ENCODE data around the gene PLAC1. TPM values are rescaled to one million over a fixed set of nuclear protein-coding genes. Genes with fewer than 3 reads are reported as not detected.

Gene PLAC1
- total and polyA plus RNA-seq, 4 donors, result 0.10 TPM; not detected in 3

GRCh38 chrX:134628663-134629062 is 29.6 kb downstream of the PLAC1 start:
- DNase-seq (no peak), ATAC-seq (ENCODE audit: low FRiP score) (no peak)
- Histone ChIP-seq H3K27me3 (ENCODE audit: control insufficient read depth in 1 of 2, insufficient read depth in 2 of 2, low read length in 1 of 2) (no peaks in the 10 kb centered on the region), H3K27ac (ENCODE audit: low read depth in 1 of 2, low read length in 2 of 2) (no peak overlapping the region), H3K9me3 (ENCODE audit: control insufficient read depth, low read length) (no peaks in the 10 kb centered on the region), H3K36me3 (ENCODE audit: control insufficient read depth in 1 of 2, insufficient read depth in 2 of 2, low read length in 1 of 2) (no peaks in the 10 kb centered on the region), H3K4me3 (ENCODE audit: low read length in 2 of 2) (no peak overlapping the region), H3K4me1 (ENCODE audit: control insufficient read depth in 1 of 2, insufficient read depth in 2 of 2, low read length in 2 of 2) (peaks cover 3 to 6% of the 10 kb centered on the region in 2 donors)
- 83 to 100% methylated on average over 1 of the region's 1 CpG for WGBS, 2 donors
- intact Hi-C loops (cut with DNase I), result no loop called here

- Histone ChIP-seq H3K36me3 (ENCODE audit: control insufficient read depth in 1 of 2, insufficient read depth in 2 of 2, low read length in 1 of 2) (no peaks in the 10 kb centered on the region), H3K4me3 (ENCODE audit: low read length in 2 of 2) (no peak overlapping the region), H3K27ac (ENCODE audit: low read depth in 1 of 2, low read length in 2 of 2) (no peak overlapping the region), H3K27me3 (ENCODE audit: control insufficient read depth in 1 of 2, insufficient read depth in 2 of 2, low read length in 1 of 2) (no peaks in the 10 kb centered on the region), H3K4me1 (ENCODE audit: control insufficient read depth in 1 of 2, insufficient read depth in 2 of 2, low read length in 2 of 2) (peaks cover 3 to 6% of the 10 kb centered on the region in 2 donors), H3K9me3 (ENCODE audit: control insufficient read depth, low read length) (no peaks in the 10 kb centered on the region)
- no peak for DNase-seq
- intact Hi-C loops (cut with DNase I), result no loop called here
- no peak for ATAC-seq (ENCODE audit: low FRiP score)
These were observed 31.8 kb downstream of the PLAC1 start for GRCh38 chrX:134626434-134626833.

DNA sequence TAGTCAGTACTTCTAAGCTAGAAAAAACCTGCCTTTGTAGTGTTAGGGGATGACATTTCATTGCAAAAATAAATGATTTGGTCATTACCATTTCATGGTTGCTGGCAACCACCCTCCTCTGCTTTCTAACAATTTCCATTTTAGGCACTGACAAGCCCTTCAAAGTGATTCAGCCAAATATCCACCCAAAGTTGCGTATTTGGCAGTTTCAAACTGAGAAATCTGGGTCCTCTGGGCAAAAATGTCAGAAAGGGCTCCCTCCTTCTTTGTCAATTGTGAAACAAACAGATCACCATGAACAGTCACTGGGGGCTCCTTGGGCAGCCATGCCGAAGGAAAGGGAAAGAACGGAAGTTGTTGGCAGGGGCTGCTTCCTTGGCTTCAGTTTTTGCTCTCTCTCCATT is 33.0 kb downstream of the PLAC1 start:
- no peak for DNase-seq
- ATAC-seq (ENCODE audit: low FRiP score), result peak; percentile 59
- 6 to 34% methylated on average over 3 of the region's 3 CpGs for WGBS, 2 donors
- H3K9me3 ChIP-seq (ENCODE audit: control insufficient read depth, low read length), result no peaks in the 10 kb centered on the region
- H3K4me1 ChIP-seq (ENCODE audit: control insufficient read depth in 1 of 2, insufficient read depth in 2 of 2, low read length in 2 of 2), result peaks cover 3 to 6% of the 10 kb centered on the region in 2 donors
- H3K4me3 ChIP-seq (ENCODE audit: low read length in 2 of 2), result no peak overlapping the region
- intact Hi-C loops (cut with DNase I), result no loop called here
- H3K27me3 ChIP-seq (ENCODE audit: control insufficient read depth in 1 of 2, insufficient read depth in 2 of 2, low read length in 1 of 2), result no peaks in the 10 kb centered on the region
- H3K36me3 ChIP-seq (ENCODE audit: control insufficient read depth in 1 of 2, insufficient read depth in 2 of 2, low read length in 1 of 2), result no peaks in the 10 kb centered on the region
- peak overlapping the region in 1 of 2 donors; percentile 51 for H3K27ac ChIP-seq (ENCODE audit: low read depth in 1 of 2, low read length in 2 of 2)

- no peak for DNase-seq
- intact Hi-C loops (cut with DNase I), result no loop called here
- 42 to 57% methylated on average over 3 of the region's 3 CpGs for WGBS, 2 donors
- Histone ChIP-seq H3K4me1 (ENCODE audit: control insufficient read depth in 1 of 2, insufficient read depth in 2 of 2, low read length in 2 of 2) (peaks cover 3 to 6% of the 10 kb centered on the region in 2 donors), H3K9me3 (ENCODE audit: control insufficient read depth, low read length) (no peaks in the 10 kb centered on the region), H3K4me3 (ENCODE audit: low read length in 2 of 2) (no peak overlapping the region), H3K36me3 (ENCODE audit: control insufficient read depth in 1 of 2, insufficient read depth in 2 of 2, low read length in 1 of 2) (no peaks in the 10 kb centered on the region), H3K27ac (ENCODE audit: low read depth in 1 of 2, low read length in 2 of 2) (no peak overlapping the region), H3K27me3 (ENCODE audit: control insufficient read depth in 1 of 2, insufficient read depth in 2 of 2, low read length in 1 of 2) (no peaks in the 10 kb centered on the region)
- no peak for ATAC-seq (ENCODE audit: low FRiP score)
These were observed 34.2 kb downstream of the PLAC1 start for GRCh38 chrX:134624046-134624430.

- WGBS, 2 donors, result 48% methylated on average over 10 of the region's 10 CpGs
- Histone ChIP-seq H3K27me3 (ENCODE audit: control insufficient read depth in 1 of 2, insufficient read depth in 2 of 2, low read length in 1 of 2) (no peaks in the 10 kb centered on the region), H3K36me3 (ENCODE audit: control insufficient read depth in 1 of 2, insufficient read depth in 2 of 2, low read length in 1 of 2) (no peaks in the 10 kb centered on the region), H3K9me3 (ENCODE audit: control insufficient read depth, low read length) (no peaks in the 10 kb centered on the region), H3K27ac (ENCODE audit: low read depth in 1 of 2, low read length in 2 of 2) (no peak overlapping the region), H3K4me1 (ENCODE audit: control insufficient read depth in 1 of 2, insufficient read depth in 2 of 2, low read length in 2 of 2) (peaks cover 3 to 6% of the 10 kb centered on the region in 2 donors), H3K4me3 (ENCODE audit: low read length in 2 of 2) (no peak overlapping the region)
- intact Hi-C loops (cut with DNase I), result no loop called here
- ATAC-seq (ENCODE audit: low FRiP score) (no peak), DNase-seq (no peak)
These were observed 34.8 kb downstream of the PLAC1 start for GRCh38 chrX:134623293-134624045.

GRCh38 chrX:134622813-134623185 is 35.5 kb downstream of the PLAC1 start:
- no peak overlapping the region for H3K4me3 ChIP-seq (ENCODE audit: low read length in 2 of 2)
- no peak for ATAC-seq (ENCODE audit: low FRiP score)
- H3K27me3 ChIP-seq (ENCODE audit: control insufficient read depth in 1 of 2, insufficient read depth in 2 of 2, low read length in 1 of 2), result no peaks in the 10 kb centered on the region
- no peaks in the 10 kb centered on the region for H3K36me3 ChIP-seq (ENCODE audit: control insufficient read depth in 1 of 2, insufficient read depth in 2 of 2, low read length in 1 of 2)
- no peak overlapping the region for H3K27ac ChIP-seq (ENCODE audit: low read depth in 1 of 2, low read length in 2 of 2)
- DNase-seq, result no peak
- H3K4me1 ChIP-seq (ENCODE audit: control insufficient read depth in 1 of 2, insufficient read depth in 2 of 2, low read length in 2 of 2), result peaks cover 3 to 6% of the 10 kb centered on the region in 2 donors
- intact Hi-C loops (cut with DNase I), result no loop called here
- 57 to 93% methylated on average over 2 of the region's 2 CpGs for WGBS, 2 donors
- no peaks in the 10 kb centered on the region for H3K9me3 ChIP-seq (ENCODE audit: control insufficient read depth, low read length)

DNA sequence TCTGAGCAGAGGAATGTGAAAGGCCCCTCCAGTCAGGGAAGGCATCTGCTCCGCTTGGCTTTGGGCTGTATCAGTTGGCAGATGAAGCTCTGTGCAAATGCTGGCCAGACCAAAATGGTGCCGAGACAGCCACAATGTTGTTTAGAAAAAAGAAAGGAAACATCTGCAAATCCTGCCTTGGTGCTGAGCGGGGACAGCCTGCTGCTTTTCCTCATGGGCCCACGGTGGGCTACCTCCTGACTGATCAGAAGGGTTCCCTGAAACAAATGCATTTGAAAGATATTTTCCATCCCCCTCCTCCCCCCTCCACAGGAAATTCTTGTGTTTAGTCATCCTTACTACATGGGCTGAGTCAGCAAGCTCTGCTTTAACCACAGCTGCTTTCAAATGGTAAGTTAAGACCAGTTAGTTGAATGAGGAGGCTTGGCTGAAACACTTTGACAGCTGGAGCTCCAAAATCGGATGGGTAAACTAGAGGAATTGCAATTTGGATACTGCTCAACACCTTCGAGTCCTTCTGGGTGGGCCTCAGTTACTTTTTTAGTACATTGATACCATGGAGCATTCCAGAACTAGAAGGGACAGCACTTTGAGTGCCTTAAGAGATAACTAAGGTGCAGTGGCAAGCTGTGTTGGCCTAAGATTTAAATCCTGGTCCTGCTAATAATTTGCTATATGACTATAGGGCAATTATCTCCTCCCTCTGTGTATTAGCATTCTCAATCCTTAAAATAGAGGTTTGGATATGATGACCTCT is 36.0 kb downstream of the PLAC1 start:
- intact Hi-C loops (cut with DNase I), result no loop called here
- peaks cover 3 to 6% of the 10 kb centered on the region in 2 donors for H3K4me1 ChIP-seq (ENCODE audit: control insufficient read depth in 1 of 2, insufficient read depth in 2 of 2, low read length in 2 of 2)
- no peaks in the 10 kb centered on the region for H3K9me3 ChIP-seq (ENCODE audit: control insufficient read depth, low read length)
- WGBS, 2 donors, result 35 to 38% methylated on average over 6 of the region's 6 CpGs
- no peak overlapping the region for H3K27ac ChIP-seq (ENCODE audit: low read depth in 1 of 2, low read length in 2 of 2)
- no peaks in the 10 kb centered on the region for H3K27me3 ChIP-seq (ENCODE audit: control insufficient read depth in 1 of 2, insufficient read depth in 2 of 2, low read length in 1 of 2)
- DNase-seq (no peak), ATAC-seq (ENCODE audit: low FRiP score) (no peak)
- H3K36me3 ChIP-seq (ENCODE audit: control insufficient read depth in 1 of 2, insufficient read depth in 2 of 2, low read length in 1 of 2), result no peaks in the 10 kb centered on the region
- H3K4me3 ChIP-seq (ENCODE audit: low read length in 2 of 2), result no peak overlapping the region

DNA sequence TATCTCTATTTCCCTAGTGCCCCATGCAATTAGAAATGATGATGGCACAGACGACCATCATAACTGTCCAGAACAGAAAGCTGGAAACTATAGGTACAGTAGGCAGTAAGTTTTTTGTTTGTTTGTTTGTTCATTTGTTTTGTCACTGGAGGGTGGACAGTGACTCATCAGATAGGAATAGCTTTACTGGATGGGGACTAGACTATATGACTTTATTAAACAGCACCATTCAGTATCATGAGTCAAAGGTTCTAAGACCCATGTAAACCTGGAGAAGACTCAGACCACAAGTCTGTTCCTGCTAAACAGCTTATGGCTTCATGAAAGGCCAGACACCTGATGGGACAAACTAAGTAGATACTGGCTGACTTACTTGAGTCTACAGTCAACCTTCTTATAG is 38.4 kb downstream of the PLAC1 start:
- ATAC-seq (ENCODE audit: low FRiP score) (no peak), DNase-seq (no peak)
- 79 to 97% methylated on average over 1 of the region's 1 CpG for WGBS, 2 donors
- Histone ChIP-seq H3K4me3 (ENCODE audit: low read length in 2 of 2) (no peak overlapping the region), H3K27me3 (ENCODE audit: control insufficient read depth in 1 of 2, insufficient read depth in 2 of 2, low read length in 1 of 2) (no peaks in the 10 kb centered on the region), H3K4me1 (ENCODE audit: control insufficient read depth in 1 of 2, insufficient read depth in 2 of 2, low read length in 2 of 2) (peaks cover 3 to 6% of the 10 kb centered on the region in 2 donors), H3K27ac (ENCODE audit: low read depth in 1 of 2, low read length in 2 of 2) (no peak overlapping the region), H3K36me3 (ENCODE audit: control insufficient read depth in 1 of 2, insufficient read depth in 2 of 2, low read length in 1 of 2) (no peaks in the 10 kb centered on the region), H3K9me3 (ENCODE audit: control insufficient read depth, low read length) (no peaks in the 10 kb centered on the region)
- intact Hi-C loops (cut with DNase I), result no loop called here

DNA sequence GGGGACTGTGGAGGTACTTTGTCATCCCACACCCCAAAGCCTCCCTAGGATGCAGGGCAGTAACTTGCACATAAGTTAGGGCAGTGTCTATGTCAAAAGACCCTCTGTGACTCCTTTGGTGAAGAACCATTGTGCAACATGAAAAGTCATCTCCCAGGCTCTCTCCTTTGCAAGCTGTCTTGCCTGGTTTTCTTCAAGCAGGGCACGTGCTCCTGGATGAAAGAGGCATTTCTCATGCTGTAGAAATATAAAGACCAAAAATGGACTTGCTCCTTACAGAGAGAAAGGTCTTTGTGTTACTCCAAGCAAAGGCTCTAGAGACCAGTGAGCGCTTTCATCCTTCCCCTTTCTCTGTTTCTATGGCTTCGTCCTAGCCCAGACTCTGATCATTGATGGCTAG is 44.9 kb downstream of the PLAC1 start:
- DNase-seq (no peak), ATAC-seq (ENCODE audit: low FRiP score) (no peak)
- Histone ChIP-seq H3K4me3 (ENCODE audit: low read length in 2 of 2) (no peak overlapping the region), H3K27me3 (ENCODE audit: control insufficient read depth in 1 of 2, insufficient read depth in 2 of 2, low read length in 1 of 2) (no peaks in the 10 kb centered on the region), H3K4me1 (ENCODE audit: control insufficient read depth in 1 of 2, insufficient read depth in 2 of 2, low read length in 2 of 2) (no peaks in the 10 kb centered on the region), H3K9me3 (ENCODE audit: control insufficient read depth, low read length) (no peaks in the 10 kb centered on the region), H3K27ac (ENCODE audit: low read depth in 1 of 2, low read length in 2 of 2) (no peak overlapping the region), H3K36me3 (ENCODE audit: control insufficient read depth in 1 of 2, insufficient read depth in 2 of 2, low read length in 1 of 2) (no peaks in the 10 kb centered on the region)
- intact Hi-C loops (cut with DNase I), result no loop called here
- 58 to 72% methylated on average over 3 of the region's 3 CpGs for WGBS, 2 donors

All from aorta (tissue), 5 donors.